ENCODE results near the gene MCAM. TPM values are rescaled to one million over a fixed set of nuclear protein-coding genes. Genes with fewer than 3 reads are reported as not detected.

Gene MCAM
- total RNA-seq, 1 donor from 2014 or later = 78.3 TPM

DNA sequence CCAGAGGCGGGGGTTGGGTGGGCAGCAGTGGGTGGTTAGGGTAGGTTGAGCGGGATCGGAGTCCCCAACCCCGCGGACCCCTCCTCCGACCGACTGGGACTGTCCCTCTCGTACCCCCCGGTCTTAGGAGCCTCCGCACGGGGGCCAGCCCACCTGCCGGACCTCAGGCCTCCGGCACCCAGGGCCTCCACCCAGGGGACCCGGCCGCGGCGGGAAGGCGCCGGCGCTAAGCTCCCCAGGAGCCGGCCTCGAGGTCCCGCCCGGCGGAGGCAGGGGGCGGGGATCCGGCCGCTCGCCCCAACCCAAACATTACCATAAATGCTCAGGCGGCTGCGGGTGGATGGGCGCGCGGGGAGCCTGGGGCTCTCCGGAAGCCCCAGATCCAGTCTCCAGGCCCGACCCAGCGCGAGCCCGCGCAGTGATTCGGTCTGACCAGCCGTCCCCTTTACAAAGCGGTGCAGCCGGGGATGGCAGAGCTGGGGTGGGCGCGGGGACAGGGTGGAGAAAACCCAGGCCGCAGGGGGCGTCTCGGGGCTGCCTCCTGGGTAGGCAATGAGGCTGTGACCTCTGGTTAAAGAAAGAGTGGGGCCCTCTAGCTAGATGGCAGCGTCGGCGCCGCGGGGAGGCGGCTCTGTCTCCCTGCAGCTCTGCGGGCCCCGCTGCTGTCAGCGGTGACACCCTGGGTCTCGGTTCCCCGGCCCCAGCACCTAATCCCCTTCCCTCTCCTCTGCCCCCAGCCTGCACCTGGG, 4.0 kb upstream of the MCAM start:
- H3K27me3 Mint-ChIP-seq (ENCODE audit: unreplicated experiment) = peaks cover 8% of the 10 kb centered on the region
- H3K27ac Mint-ChIP-seq (ENCODE audit: unreplicated experiment) = no peak overlapping the region
- TF ChIP-seq, protein P1, sequence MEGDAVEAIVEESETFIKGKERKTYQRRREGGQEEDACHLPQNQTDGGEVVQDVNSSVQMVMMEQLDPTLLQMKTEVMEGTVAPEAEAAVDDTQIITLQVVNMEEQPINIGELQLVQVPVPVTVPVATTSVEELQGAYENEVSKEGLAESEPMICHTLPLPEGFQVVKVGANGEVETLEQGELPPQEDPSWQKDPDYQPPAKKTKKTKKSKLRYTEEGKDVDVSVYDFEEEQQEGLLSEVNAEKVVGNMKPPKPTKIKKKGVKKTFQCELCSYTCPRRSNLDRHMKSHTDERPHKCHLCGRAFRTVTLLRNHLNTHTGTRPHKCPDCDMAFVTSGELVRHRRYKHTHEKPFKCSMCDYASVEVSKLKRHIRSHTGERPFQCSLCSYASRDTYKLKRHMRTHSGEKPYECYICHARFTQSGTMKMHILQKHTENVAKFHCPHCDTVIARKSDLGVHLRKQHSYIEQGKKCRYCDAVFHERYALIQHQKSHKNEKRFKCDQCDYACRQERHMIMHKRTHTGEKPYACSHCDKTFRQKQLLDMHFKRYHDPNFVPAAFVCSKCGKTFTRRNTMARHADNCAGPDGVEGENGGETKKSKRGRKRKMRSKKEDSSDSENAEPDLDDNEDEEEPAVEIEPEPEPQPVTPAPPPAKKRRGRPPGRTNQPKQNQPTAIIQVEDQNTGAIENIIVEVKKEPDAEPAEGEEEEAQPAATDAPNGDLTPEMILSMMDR (IDR thresholded peaks at IDR 0.05; ENCODE audit: unreplicated experiment) = no peak
- H3K36me3 Mint-ChIP-seq (ENCODE audit: low read depth, unreplicated experiment) = no peaks in the 10 kb centered on the region
- H3K9me3 Mint-ChIP-seq (ENCODE audit: unreplicated experiment) = no peaks in the 10 kb centered on the region
- peak overlapping the region; percentile 79 for H3K4me3 Mint-ChIP-seq (ENCODE audit: unreplicated experiment)
- peaks cover 24% of the 10 kb centered on the region for H3K4me1 Mint-ChIP-seq (ENCODE audit: unreplicated experiment)
- DNase-seq (ENCODE audit: low spot score) = peak; percentile 63

DNA sequence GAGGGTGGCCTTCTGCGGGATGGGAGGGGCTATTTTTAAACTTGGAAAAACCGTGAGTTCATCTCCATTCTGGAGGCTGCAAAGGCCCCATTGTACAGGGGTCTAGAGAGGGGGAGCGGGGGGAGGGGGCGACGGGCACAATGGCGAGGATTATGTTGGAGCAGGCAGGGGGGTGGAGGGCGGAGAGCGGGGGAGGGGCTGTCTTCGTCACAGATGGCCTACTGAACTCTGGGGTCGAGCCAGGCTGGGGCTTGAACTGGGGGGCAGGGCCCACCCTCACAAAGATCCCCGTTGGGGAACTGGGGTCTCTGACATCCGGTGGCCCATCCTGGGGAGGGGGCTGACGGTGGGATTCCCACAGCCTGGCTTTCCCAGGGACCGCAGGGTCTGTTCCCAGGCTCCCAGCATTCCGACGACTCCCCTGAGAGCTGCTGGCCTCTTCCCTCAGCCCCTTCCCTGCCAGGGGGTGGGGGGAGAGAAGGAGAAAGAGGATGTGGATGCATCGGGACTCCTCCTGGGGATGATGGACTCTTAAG, 3.4 kb upstream of the MCAM start:
- no peak overlapping the region for H3K4me3 Mint-ChIP-seq (ENCODE audit: unreplicated experiment)
- peaks cover 8% of the 10 kb centered on the region for H3K27me3 Mint-ChIP-seq (ENCODE audit: unreplicated experiment)
- peak overlapping the region; percentile 95 for H3K27ac Mint-ChIP-seq (ENCODE audit: unreplicated experiment)
- no peaks in the 10 kb centered on the region for H3K36me3 Mint-ChIP-seq (ENCODE audit: low read depth, unreplicated experiment)
- TF ChIP-seq, protein P1 (IDR thresholded peaks at IDR 0.05; ENCODE audit: unreplicated experiment) = no peak
- H3K9me3 Mint-ChIP-seq (ENCODE audit: unreplicated experiment) = no peaks in the 10 kb centered on the region
- peaks cover 24% of the 10 kb centered on the region for H3K4me1 Mint-ChIP-seq (ENCODE audit: unreplicated experiment)
- peak; percentile 58 for DNase-seq (ENCODE audit: low spot score)

DNA sequence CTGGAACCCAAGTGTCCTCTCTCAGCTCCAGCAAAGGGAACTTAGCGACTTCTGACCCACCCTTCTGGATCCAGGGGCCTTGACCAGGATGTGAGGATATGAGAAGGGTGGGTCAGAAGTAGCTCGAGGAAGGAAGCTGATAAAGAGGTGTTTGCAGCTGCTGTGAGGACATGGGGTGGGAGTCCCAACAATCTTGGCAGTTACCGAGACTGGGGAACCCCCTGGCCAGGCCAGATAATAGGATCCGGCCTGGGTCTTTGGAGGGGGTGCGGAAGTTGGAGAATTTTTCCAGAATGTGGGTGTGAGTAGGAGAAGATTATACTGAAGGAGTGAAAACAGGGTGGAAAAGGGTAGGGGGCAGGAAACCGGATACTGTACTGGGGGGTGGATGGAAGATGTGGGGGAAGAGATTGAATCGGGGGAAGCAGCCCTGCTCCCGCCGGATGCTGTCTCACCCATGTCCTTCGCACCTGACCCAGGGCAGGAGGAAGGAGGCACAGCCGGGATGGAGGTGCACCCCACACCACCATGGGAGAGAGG, 2.8 kb upstream of the MCAM start:
- Mint-ChIP-seq H3K9me3 (ENCODE audit: unreplicated experiment) (no peaks in the 10 kb centered on the region), H3K27me3 (ENCODE audit: unreplicated experiment) (peaks cover 9% of the 10 kb centered on the region), H3K27ac (ENCODE audit: unreplicated experiment) (peak overlapping the region; percentile 95), H3K4me3 (ENCODE audit: unreplicated experiment) (peak overlapping the region; percentile 75), H3K36me3 (ENCODE audit: low read depth, unreplicated experiment) (no peaks in the 10 kb centered on the region), H3K4me1 (ENCODE audit: unreplicated experiment) (peaks cover 24% of the 10 kb centered on the region)
- DNase-seq (ENCODE audit: low spot score) = no peak
- TF ChIP-seq, protein P1 (IDR thresholded peaks at IDR 0.05; ENCODE audit: unreplicated experiment) = no peak

DNA sequence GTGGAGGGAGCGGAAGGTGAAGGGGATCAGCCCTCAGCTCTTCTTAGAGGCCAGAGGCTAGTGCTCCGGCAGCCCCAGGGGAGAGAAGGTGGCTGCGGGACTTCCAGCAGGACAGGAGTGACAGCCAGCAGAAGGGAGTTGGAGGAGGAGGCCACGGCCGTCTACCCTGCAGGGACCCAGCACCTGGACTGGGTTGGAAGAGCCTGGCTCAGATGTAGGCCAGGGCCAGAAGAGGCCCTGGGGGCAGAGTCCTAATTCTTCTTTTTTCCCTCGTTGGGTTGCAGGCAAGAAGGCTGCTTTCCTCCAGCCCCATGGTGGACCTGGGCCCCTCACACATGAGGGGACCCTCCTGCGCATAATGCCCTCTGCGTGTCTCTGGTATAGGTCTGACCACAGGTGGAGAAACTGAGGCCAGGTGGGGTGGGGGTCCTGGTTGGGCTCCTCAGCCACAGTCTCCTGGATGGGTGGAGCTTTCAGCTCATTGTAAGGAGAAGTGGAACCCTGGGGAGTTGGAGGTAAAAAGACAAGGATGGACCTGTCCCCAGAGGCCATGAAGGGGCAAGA, 2.3 kb upstream of the MCAM start:
- Mint-ChIP-seq H3K9me3 (ENCODE audit: unreplicated experiment) (no peaks in the 10 kb centered on the region), H3K27me3 (ENCODE audit: unreplicated experiment) (peaks cover 11% of the 10 kb centered on the region), H3K4me3 (ENCODE audit: unreplicated experiment) (peak overlapping the region; percentile 60), H3K27ac (ENCODE audit: unreplicated experiment) (peak overlapping the region; percentile 95), H3K36me3 (ENCODE audit: low read depth, unreplicated experiment) (no peaks in the 10 kb centered on the region), H3K4me1 (ENCODE audit: unreplicated experiment) (peaks cover 26% of the 10 kb centered on the region)
- TF ChIP-seq, protein P1 (IDR thresholded peaks at IDR 0.05; ENCODE audit: unreplicated experiment) = no peak
- no peak for DNase-seq (ENCODE audit: low spot score)
